Measurements from ENCODE around the gene KRTAP12-3. TPM values are rescaled to one million over a fixed set of nuclear protein-coding genes. Genes with fewer than 3 reads are reported as not detected.

The KRTAP12-3 gene
- total RNA-seq, 1 donor from 2014 or later: not detected

DNA sequence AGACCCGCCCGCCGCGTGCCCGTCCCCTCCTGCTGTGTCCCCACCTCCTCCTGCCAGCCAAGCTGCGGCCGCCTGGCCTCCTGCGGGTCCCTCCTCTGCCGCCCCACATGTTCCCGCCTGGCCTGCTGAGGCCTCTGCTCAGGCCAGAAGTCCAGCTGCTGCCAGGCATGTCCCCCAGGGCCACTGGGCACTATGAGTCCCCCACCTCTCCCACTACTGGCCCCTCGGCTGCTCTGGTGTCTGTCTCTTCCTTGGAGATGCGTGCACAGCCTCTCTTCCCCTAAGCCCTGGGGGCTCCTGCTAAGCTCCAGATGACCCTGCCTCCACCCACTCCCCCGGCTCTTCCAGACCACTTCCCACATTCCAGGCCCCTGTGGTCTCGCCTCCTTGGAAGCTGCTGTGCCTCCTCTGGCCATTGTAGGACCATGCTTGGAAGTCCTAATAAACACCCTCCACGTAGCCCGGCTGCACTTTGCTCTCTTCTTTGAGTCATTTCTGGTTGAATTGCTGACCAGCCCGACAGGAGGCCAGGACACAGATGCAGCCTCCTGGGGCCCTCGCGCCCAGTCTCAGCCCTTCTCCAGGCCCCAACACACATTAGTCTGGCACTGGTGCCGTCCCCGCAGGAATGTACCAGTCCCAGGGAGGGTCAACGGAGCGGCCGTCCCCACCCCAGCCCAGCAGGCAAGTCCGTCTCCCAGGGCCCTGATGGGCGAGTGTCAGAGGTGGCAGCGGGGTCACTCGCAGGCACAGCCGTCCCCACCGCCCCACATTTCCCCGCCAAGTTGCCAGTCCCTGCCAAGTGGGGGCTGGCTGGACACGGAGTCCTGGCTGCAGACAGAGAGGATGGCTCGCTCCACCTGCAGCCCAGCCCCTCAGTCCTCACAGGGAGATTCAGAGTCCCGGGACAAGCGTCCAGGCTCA lies 40.3 kb downstream of the KRTAP12-3 start:
- no peak overlapping the region for H3K4me3 Mint-ChIP-seq (ENCODE audit: low read depth)
- DNase-seq (ENCODE audit: low spot score, unreplicated experiment): no peak

DNA sequence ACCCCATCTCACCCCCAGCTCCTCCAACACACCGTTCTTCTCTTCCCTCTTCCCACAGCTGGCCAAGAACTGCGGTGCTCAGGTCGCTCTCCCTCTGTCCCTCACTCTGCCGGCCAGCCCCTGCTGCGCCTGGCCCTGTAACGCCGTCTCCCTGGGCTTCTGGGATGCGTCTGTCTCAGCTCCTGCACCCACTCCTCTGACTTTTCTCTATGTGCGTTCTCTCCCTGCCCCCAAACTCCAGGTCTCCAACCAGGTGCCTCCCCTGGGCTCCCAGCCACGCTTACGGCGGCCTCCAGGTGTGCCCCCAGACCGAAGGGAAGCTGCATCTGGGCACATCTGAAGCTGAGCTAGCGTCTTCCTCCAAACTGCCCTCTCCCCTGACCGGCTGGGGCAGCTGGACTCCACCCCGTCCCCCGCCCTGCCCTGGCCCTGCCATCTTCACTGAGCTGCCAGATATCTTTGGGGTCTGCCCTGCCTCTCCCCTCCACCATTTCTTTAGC lies 41.8 kb downstream of the KRTAP12-3 start:
- Mint-ChIP-seq H3K27me3 (peaks cover 80% of the 10 kb centered on the region), H3K4me1 (ENCODE audit: low read depth) (peaks cover 5% of the 10 kb centered on the region), H3K27ac (no peak overlapping the region), H3K9me3 (ENCODE audit: low read depth) (no peaks in the 10 kb centered on the region), H3K4me3 (ENCODE audit: low read depth) (no peak overlapping the region), H3K36me3 (ENCODE audit: insufficient read depth) (no peaks in the 10 kb centered on the region)
- no peak for DNase-seq (ENCODE audit: low spot score, unreplicated experiment)
- TF ChIP-seq, protein P1, sequence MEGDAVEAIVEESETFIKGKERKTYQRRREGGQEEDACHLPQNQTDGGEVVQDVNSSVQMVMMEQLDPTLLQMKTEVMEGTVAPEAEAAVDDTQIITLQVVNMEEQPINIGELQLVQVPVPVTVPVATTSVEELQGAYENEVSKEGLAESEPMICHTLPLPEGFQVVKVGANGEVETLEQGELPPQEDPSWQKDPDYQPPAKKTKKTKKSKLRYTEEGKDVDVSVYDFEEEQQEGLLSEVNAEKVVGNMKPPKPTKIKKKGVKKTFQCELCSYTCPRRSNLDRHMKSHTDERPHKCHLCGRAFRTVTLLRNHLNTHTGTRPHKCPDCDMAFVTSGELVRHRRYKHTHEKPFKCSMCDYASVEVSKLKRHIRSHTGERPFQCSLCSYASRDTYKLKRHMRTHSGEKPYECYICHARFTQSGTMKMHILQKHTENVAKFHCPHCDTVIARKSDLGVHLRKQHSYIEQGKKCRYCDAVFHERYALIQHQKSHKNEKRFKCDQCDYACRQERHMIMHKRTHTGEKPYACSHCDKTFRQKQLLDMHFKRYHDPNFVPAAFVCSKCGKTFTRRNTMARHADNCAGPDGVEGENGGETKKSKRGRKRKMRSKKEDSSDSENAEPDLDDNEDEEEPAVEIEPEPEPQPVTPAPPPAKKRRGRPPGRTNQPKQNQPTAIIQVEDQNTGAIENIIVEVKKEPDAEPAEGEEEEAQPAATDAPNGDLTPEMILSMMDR (IDR thresholded peaks at IDR 0.05; ENCODE audit: unreplicated experiment): no peak

More for the DNA sequence above, 40.3 kb downstream of the KRTAP12-3 start:
- H3K27ac Mint-ChIP-seq: no peak overlapping the region
- H3K36me3 Mint-ChIP-seq (ENCODE audit: insufficient read depth): peaks cover 2% of the 10 kb centered on the region
- peaks cover 5% of the 10 kb centered on the region for H3K4me1 Mint-ChIP-seq (ENCODE audit: low read depth)
- H3K27me3 Mint-ChIP-seq: peaks cover 71% of the 10 kb centered on the region
- TF ChIP-seq, protein P1 (IDR thresholded peaks at IDR 0.05; ENCODE audit: unreplicated experiment): no peak
- peaks cover 12% of the 10 kb centered on the region for H3K9me3 Mint-ChIP-seq (ENCODE audit: low read depth)

DNA sequence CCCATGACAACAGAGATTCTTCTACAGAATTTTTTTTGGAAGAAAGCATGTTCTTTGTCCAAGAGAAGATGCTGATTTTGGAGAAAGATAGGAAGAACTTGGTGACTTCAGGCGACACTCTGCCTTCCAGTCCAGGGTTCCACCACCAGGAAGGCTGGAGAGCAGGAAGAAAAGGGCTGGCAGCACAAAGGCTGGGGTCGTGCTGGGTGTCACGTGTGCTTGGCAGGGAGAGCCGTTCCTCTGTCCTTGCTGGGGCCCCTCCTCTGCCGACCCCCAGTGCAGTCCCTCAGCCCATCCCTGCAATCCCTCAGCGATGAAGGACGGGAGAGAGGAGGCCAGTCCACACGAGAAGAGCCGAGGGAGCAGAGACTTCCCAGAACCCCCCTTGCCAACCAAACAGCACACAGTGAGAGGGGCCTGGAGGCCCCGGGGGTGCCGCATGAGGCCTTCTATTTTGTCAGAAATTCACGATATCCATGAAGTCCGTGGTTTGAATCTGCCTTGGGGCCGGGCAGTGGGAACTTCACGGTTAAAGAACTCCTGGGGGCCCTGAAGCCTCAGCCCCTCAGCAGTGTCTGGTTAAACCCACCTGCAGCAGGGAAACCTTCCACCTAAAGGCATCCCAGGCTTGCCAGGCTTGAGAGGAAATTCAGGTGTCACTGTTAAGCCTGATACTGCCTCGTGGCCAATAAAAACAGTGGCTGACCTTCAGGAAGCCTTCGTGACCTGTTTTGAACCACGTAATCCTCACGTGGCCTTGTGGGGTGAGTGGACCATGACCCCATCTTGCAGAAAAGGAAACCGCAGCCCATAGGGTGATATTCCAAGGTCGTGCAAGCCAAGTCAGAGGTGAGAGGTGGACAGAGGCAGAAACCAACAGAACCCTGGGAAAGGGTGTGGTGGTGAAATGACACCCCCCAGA lies 42.6 kb downstream of the KRTAP12-3 start:
- Mint-ChIP-seq H3K27ac (no peak overlapping the region), H3K4me1 (ENCODE audit: low read depth) (peaks cover 5% of the 10 kb centered on the region), H3K36me3 (ENCODE audit: insufficient read depth) (no peaks in the 10 kb centered on the region), H3K4me3 (ENCODE audit: low read depth) (no peak overlapping the region), H3K9me3 (ENCODE audit: low read depth) (no peaks in the 10 kb centered on the region), H3K27me3 (peaks cover 87% of the 10 kb centered on the region)
- TF ChIP-seq, protein P1 (IDR thresholded peaks at IDR 0.05; ENCODE audit: unreplicated experiment): no peak
- no peak for DNase-seq (ENCODE audit: low spot score, unreplicated experiment)

DNA sequence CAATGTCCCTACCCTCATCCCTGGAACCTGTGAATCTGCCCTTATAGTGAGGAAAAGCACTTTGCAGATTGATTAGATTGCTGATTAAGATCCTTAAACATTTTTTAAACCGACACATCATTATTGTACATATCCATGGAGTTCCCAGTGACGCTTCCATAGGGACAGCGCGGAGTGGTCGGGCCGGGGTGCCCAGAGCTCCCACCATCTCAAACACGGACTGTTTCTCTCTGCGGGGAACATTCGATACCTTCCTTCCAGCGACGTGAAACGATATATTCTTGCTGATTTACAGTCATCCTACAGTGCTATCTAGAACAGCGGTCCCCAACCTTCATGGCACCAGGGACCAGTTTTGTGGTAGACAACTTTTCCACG lies 43.3 kb downstream of the KRTAP12-3 start:
- Mint-ChIP-seq H3K27ac (no peak overlapping the region), H3K36me3 (ENCODE audit: insufficient read depth) (no peaks in the 10 kb centered on the region), H3K4me1 (ENCODE audit: low read depth) (peaks cover 5% of the 10 kb centered on the region), H3K27me3 (peaks cover 87% of the 10 kb centered on the region), H3K4me3 (ENCODE audit: low read depth) (no peak overlapping the region), H3K9me3 (ENCODE audit: low read depth) (peaks cover 3% of the 10 kb centered on the region)
- TF ChIP-seq, protein P1 (IDR thresholded peaks at IDR 0.05; ENCODE audit: unreplicated experiment): no peak
- DNase-seq (ENCODE audit: low spot score, unreplicated experiment): no peak

DNA sequence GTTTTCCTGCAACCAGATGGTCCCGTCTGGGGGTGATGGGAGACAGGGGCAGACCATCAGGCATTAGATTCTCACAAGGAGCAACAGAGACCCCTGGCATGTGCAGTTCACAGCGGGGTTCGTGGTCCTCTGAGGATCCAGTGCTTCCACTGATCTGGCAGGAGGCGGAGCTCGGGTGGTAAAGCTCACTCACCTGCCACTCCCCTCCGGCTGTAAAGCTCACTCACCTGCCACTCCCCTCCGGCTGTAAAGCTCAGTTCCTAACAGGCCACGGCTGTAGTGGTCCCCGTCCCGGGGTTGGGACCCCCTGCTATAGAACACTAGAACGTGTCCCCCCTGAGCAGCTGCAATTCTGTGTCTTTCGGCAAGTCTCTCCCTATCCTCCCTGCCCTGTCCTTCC lies 43.8 kb downstream of the KRTAP12-3 start:
- peaks cover 87% of the 10 kb centered on the region for H3K27me3 Mint-ChIP-seq
- H3K4me1 Mint-ChIP-seq (ENCODE audit: low read depth): peaks cover 5% of the 10 kb centered on the region
- no peak overlapping the region for H3K27ac Mint-ChIP-seq
- no peak for DNase-seq (ENCODE audit: low spot score, unreplicated experiment)
- H3K36me3 Mint-ChIP-seq (ENCODE audit: insufficient read depth): no peaks in the 10 kb centered on the region
- no peak overlapping the region for H3K4me3 Mint-ChIP-seq (ENCODE audit: low read depth)
- H3K9me3 Mint-ChIP-seq (ENCODE audit: low read depth): peaks cover 3% of the 10 kb centered on the region
- TF ChIP-seq, protein P1 (IDR thresholded peaks at IDR 0.05; ENCODE audit: unreplicated experiment): no peak
